ENCODE results near the gene PRCP. TPM values are rescaled to one million over a fixed set of nuclear protein-coding genes. Genes with fewer than 3 reads are reported as not detected.

The PRCP gene
- total and polyA plus RNA-seq, 4 donors: 25.4 to 126 (median 46.6) TPM

DNA sequence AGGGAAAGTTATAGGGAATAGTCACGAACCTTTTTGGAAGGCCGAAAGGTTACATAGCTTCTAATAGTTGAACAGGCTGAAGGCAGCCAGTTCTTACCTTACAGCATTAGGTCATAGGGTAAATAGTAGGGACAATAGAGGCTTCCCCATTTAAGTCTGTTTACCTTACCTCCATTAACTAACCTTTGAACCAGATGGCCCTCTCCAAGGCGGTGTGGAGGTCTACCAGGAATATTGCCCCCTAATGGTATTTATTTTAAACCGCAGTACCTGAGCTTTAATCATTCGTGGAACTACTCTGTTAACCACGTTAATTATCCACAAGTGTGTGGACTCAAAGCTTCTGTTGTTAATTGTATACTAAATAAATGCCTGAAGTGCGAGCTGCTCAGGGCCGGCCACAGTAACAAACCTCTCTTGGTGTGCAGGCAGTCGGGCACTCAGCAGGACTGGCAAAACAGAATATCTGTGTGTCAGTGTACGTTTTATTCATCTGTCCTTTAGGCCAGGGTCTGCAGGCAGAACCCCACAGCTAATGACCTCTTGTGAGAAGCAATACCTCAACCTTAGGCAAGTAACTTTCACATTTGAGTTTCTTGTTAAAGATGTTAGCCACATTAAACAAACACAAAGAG is 81.7 kb downstream of the PRCP start:
- Histone ChIP-seq H3K27ac (ENCODE audit: low read depth in 1 of 2, low read length in 1 of 2) (no peak overlapping the region), H3K36me3 (ENCODE audit: control insufficient read depth in 4 of 4, insufficient read depth in 4 of 4, low read length in 4 of 4) (no peaks in the 10 kb centered on the region), H3K4me1 (ENCODE audit: control insufficient read depth in 5 of 5, insufficient read depth in 5 of 5, low read length in 5 of 5) (peaks cover 0 to 3% (median 0%) of the 10 kb centered on the region in 5 donors), H3K9me3 (ENCODE audit: control insufficient read depth in 4 of 4, insufficient read depth in 3 of 4, low read length in 3 of 4) (no peaks in the 10 kb centered on the region), H3K4me3 (no peak overlapping the region), H3K27me3 (ENCODE audit: control insufficient read depth in 3 of 3, insufficient read depth in 3 of 3, low read length in 2 of 3) (no peaks in the 10 kb centered on the region), H3K9ac (ENCODE audit: insufficient read depth in 1 of 2, low read length in 2 of 2) (no peak overlapping the region)
- WGBS, 2 donors: 83 to 84% methylated on average over 10 of the region's 10 CpGs
- DNase-seq (no peak), ATAC-seq (ENCODE audit: insufficient read depth, low FRiP score) (no peak)
- TF ChIP-seq, protein P1, sequence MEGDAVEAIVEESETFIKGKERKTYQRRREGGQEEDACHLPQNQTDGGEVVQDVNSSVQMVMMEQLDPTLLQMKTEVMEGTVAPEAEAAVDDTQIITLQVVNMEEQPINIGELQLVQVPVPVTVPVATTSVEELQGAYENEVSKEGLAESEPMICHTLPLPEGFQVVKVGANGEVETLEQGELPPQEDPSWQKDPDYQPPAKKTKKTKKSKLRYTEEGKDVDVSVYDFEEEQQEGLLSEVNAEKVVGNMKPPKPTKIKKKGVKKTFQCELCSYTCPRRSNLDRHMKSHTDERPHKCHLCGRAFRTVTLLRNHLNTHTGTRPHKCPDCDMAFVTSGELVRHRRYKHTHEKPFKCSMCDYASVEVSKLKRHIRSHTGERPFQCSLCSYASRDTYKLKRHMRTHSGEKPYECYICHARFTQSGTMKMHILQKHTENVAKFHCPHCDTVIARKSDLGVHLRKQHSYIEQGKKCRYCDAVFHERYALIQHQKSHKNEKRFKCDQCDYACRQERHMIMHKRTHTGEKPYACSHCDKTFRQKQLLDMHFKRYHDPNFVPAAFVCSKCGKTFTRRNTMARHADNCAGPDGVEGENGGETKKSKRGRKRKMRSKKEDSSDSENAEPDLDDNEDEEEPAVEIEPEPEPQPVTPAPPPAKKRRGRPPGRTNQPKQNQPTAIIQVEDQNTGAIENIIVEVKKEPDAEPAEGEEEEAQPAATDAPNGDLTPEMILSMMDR (IDR thresholded peaks at IDR 0.05; ENCODE audit: control extremely low read depth, extremely low read depth): no peak

DNA sequence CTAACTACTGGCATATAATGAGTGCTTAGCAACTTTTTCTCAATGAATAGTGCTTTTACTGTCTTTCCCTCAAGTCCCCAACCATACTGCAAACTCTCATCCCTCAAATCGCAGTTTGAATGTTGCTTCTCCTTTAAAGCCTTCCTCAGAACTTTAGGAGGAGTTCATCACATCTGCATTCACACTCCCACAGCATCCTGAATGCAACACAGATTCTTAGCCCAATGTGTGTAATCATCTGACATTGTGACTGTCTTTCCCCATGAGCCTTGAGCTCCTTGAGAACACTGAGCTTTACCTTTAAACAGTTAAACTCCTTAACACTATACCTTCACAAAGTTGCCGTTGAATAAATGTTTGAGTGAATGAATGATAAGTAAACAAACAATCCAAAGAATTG is 84.8 kb downstream of the PRCP start:
- TF ChIP-seq, protein P1 (IDR thresholded peaks at IDR 0.05; ENCODE audit: control extremely low read depth, extremely low read depth): no peak
- Histone ChIP-seq H3K4me1 (ENCODE audit: control insufficient read depth in 5 of 5, insufficient read depth in 5 of 5, low read length in 5 of 5) (no peaks in the 10 kb centered on the region), H3K27me3 (ENCODE audit: control insufficient read depth in 3 of 3, insufficient read depth in 3 of 3, low read length in 2 of 3) (no peaks in the 10 kb centered on the region), H3K4me3 (no peak overlapping the region), H3K9me3 (ENCODE audit: control insufficient read depth in 4 of 4, insufficient read depth in 3 of 4, low read length in 3 of 4) (no peaks in the 10 kb centered on the region), H3K9ac (ENCODE audit: insufficient read depth in 1 of 2, low read length in 2 of 2) (no peak overlapping the region), H3K27ac (ENCODE audit: low read depth in 1 of 2, low read length in 1 of 2) (no peak overlapping the region), H3K36me3 (ENCODE audit: control insufficient read depth in 4 of 4, insufficient read depth in 4 of 4, low read length in 4 of 4) (no peaks in the 10 kb centered on the region)
- 54 to 62% methylated on average over 2 of the region's 2 CpGs for WGBS, 2 donors
- no peak for DNase-seq
- no peak for ATAC-seq (ENCODE audit: insufficient read depth, low FRiP score)

DNA sequence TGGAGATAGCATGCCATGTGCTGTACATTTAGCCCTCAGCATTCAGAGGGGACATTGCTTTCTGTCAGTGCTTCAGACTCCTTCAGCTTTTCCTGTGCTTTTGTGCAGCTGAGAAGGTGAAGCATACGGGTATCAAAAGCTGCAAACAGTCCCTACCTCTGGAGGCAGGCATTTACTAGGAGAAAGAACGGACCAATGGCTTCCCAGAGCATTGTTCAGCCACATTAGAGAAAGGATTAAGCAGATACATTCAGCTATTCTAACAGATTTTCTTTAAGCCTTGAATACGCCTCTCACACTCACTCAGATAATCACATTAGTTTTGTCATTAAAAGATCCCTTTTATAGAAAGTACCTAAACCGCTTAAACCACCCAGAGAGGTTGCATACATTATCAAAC is 85.9 kb downstream of the PRCP start:
- H3K27ac ChIP-seq (ENCODE audit: low read depth in 1 of 2, low read length in 1 of 2): no peak overlapping the region
- DNase-seq (no peak), ATAC-seq (ENCODE audit: insufficient read depth, low FRiP score) (no peak)
- H3K9me3 ChIP-seq (ENCODE audit: control insufficient read depth in 4 of 4, insufficient read depth in 3 of 4, low read length in 3 of 4): no peaks in the 10 kb centered on the region
- WGBS, 2 donors: 70 to 83% methylated on average over 4 of the region's 4 CpGs
- no peaks in the 10 kb centered on the region for H3K4me1 ChIP-seq (ENCODE audit: control insufficient read depth in 5 of 5, insufficient read depth in 5 of 5, low read length in 5 of 5)
- H3K36me3 ChIP-seq (ENCODE audit: control insufficient read depth in 4 of 4, insufficient read depth in 4 of 4, low read length in 4 of 4): no peaks in the 10 kb centered on the region
- H3K9ac ChIP-seq (ENCODE audit: insufficient read depth in 1 of 2, low read length in 2 of 2): no peak overlapping the region
- H3K27me3 ChIP-seq (ENCODE audit: control insufficient read depth in 3 of 3, insufficient read depth in 3 of 3, low read length in 2 of 3): no peaks in the 10 kb centered on the region
- TF ChIP-seq, protein P1 (IDR thresholded peaks at IDR 0.05; ENCODE audit: control extremely low read depth, extremely low read depth): no peak
- H3K4me3 ChIP-seq: no peak overlapping the region

DNA sequence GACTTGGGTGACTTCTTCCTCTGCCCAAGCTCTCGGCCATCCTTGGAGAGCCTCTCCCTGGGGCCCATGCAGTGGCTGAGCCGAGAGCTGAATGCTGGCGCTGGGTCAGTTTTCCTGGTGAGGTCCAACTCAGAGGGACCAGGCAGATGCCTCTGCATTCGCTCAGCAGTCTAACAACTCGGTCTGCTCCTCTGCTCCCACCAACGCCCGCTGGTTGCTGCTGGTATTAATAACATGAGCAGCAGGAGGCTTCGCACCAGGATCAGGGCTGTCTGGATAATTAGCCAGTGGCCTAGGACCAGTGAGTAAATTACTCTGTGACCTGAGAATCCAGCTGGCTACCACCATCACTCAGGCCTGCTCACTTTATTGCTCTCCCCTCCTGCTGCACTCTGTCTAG is 88.9 kb downstream of the PRCP start:
- DNase-seq (no peak), ATAC-seq (ENCODE audit: insufficient read depth, low FRiP score) (no peak)
- 77 to 93% methylated on average over 8 of the region's 8 CpGs for WGBS, 2 donors
- TF ChIP-seq, protein P1 (IDR thresholded peaks at IDR 0.05; ENCODE audit: control extremely low read depth, extremely low read depth): no peak
- Histone ChIP-seq H3K4me1 (ENCODE audit: control insufficient read depth in 5 of 5, insufficient read depth in 5 of 5, low read length in 5 of 5) (no peaks in the 10 kb centered on the region), H3K9ac (ENCODE audit: insufficient read depth in 1 of 2, low read length in 2 of 2) (no peak overlapping the region), H3K4me3 (no peak overlapping the region), H3K36me3 (ENCODE audit: control insufficient read depth in 4 of 4, insufficient read depth in 4 of 4, low read length in 4 of 4) (no peaks in the 10 kb centered on the region), H3K9me3 (ENCODE audit: control insufficient read depth in 4 of 4, insufficient read depth in 3 of 4, low read length in 3 of 4) (no peaks in the 10 kb centered on the region), H3K27me3 (ENCODE audit: control insufficient read depth in 3 of 3, insufficient read depth in 3 of 3, low read length in 2 of 3) (no peaks in the 10 kb centered on the region), H3K27ac (ENCODE audit: low read depth in 1 of 2, low read length in 1 of 2) (no peak overlapping the region)

Measured in lung (tissue), 12 donors.